GM21381 (cell line): Measurements from ENCODE around the gene OXER1.

Experiments
- ATAC-seq: cut with Tn5 transposase; IDR thresholded peaks from one replicate; pipeline ENCODE4 v1.9.1; 2021; ENCODE audit warnings: mild to moderate bottlenecking, moderate library complexity; ENCODE audit not compliant: unreplicated experiment

The OXER1 gene

DNA sequence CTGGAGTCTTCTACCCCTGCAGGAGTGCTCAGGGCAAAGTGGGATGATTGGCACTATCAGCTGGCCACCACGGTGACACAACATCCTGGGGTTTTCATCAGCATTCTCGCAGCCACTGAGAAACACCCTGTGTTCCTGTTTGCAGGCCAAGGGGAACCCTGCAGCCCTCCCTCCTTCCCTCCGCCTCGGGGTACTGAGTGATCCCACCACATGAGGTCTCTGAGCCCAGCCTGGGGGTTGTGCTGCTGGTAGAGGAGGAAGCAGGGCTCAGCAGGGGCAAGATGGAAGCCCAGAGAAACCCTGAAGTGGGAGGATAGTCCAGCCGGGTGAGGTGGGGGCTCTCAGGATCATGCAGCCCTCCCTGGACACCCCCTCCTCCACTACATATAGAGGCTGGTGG, at the start of gene OXER1:
OXER1 (minus strand) TSS at position 40 of the 400 bp plus-strand sequence. CDS start 73 bp downstream, outside the sequence.
- ATAC-seq = no peak

DNA sequence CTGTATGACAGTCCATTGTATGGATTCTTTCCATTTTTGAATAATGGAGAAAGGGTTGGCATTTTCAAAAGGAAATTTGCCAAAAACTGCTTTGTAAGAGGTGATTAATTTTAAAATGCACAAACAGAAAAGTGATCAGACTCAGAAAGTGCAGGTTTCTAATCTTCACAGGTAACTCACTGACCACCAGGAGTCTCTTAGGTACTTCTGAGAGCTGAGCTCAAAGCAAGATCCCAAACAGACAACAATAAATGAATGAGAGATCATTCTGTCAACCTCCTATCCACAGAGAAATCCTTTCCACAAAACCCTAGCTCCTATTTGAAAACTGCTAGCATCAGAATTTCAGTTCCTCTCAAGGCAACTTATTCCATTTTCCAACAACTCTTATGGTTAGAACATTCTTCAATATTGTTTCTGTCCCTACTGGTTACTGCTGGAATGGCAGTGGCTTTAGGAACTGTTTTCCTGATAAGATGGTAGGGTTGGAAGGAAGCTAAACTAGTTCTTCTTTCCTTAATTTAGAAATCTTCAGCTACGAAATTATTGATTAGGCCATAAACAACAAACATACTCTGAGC, 49.1 kb upstream of the OXER1 start:
- ATAC-seq = no peak

GRCh38 chr2:42810971-42811811, 47.3 kb upstream of the OXER1 start:
- ATAC-seq = peak; percentile 6

GRCh38 chr2:42810121-42810970, 46.4 kb upstream of the OXER1 start:
- peak; percentile 72 for ATAC-seq

DNA sequence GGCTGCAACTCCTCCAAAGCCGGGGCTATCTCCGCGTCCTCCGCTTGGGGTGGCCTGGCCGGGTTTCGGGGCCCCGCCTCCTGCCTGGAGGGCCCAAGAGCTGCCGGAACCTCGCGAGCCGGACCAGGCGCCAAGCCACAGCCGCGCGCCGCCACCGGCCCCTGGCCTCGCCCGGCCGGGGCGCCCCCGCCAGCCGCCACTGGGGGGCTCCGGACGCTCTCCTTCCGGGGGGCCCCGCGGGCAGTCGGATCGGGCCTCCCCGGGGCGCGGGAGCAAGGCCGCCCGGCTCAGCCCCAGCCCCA, 45.8 kb upstream of the OXER1 start:
- ATAC-seq = no peak

DNA sequence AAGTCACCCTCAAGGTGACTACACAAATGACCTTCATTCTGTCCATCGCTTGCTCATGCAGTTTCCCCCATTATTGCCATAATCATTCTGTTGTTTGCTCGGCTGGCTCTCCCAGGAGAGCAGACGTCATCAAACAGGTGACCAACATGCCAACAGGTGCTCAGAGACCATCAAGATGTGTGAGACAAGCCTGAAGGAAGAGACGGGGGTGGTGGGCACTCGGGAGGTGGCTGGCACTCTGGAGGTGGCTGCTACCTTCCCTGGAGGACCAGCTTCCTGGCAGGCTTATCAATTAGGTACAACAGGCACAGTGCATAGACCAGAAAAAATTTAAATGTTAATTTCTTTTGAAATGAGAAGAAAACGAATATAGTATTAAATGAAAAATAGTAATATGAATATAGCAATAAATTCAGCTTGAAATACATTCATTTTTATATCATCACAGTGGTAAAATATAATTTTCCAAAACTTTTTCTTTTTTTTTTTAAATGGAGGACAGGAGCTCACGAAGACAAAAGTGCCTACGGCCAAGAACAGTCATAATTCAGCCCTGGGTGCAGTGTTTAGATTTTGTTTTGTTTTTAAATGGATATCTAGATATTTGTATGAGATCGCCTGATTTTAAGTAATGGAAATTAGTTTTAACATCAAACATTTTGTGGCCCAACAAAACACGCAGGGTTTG, 45.3 kb upstream of the OXER1 start:
- ATAC-seq = no peak

GRCh38 chr2:42808301-42808700, 44.4 kb upstream of the OXER1 start:
- no peak for ATAC-seq

GRCh38 chr2:42806786-42807185, 42.9 kb upstream of the OXER1 start:
- ATAC-seq = no peak

- no peak for ATAC-seq
These were observed 41.0 kb upstream of the OXER1 start for GRCh38 chr2:42804891-42805290.

DNA sequence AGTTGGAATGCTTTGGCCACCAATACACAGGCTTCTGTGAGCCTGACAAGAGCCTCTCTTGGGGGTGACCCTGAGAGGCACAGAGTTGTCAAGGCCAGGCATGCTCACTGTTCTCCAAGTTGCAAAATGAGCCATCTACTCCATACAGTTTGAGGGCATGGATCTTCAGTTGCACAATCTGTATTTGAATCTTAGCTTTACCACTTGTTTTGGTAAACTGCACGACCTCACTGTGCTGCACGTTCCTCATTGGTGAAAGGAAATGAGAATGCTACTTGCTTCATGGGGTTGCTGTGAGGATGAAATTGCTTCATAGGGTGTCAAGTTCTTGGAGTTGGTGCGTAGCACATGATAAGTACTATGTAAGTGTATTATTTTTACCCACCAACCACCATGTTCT, 40.4 kb upstream of the OXER1 start:
- ATAC-seq = no peak

- no peak for ATAC-seq
These were observed 38.2 kb upstream of the OXER1 start for GRCh38 chr2:42802150-42802549.

GRCh38 chr2:42801381-42801780, 37.4 kb upstream of the OXER1 start:
- ATAC-seq = no peak

DNA sequence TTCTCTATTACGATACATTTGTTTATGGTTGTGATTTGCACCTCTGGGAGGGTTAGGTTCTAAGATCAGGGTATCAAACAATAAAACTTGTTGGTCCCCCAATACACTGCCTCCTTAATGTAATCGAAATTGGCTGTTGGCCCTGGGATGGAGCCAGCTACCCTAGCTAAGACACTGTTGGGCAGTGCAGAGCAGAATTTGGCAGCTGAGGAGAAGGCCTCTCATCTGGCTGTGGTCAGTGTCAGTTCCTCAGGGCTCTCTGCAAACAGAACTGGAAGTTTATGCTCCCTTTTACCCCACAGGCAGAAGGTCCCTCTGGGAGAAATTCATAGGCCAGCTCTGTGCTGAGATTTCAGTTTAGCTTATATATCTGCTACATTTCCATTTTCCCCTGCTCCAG, 37.0 kb upstream of the OXER1 start:
- ATAC-seq = no peak

GRCh38 chr2:42800461-42800962, 36.6 kb upstream of the OXER1 start:
- ATAC-seq = no peak

DNA sequence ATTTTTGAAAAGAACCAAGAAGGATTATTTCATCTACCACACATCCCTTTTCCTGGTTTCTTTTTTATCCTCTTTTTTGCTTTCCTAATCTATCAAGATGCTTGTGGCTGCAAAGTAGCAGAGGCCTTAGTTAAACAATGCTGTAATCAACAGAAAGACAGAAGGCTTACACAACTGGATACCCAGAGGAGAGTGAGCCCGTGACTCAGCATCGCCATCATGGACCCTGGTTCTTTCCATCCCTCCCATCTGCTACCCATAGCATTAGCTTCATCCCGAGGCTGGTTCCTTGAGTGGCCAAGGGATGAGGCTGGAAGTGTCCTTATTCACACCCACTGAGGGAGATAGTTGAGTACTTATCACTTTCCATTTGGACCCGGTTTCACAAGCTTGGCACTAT, 35.9 kb upstream of the OXER1 start:
- ATAC-seq = no peak

GRCh38 chr2:42797281-42797680, 33.3 kb upstream of the OXER1 start:
- no peak for ATAC-seq

- peak; percentile 31 for ATAC-seq
These were observed 32.7 kb upstream of the OXER1 start for GRCh38 chr2:42796427-42797248.

DNA sequence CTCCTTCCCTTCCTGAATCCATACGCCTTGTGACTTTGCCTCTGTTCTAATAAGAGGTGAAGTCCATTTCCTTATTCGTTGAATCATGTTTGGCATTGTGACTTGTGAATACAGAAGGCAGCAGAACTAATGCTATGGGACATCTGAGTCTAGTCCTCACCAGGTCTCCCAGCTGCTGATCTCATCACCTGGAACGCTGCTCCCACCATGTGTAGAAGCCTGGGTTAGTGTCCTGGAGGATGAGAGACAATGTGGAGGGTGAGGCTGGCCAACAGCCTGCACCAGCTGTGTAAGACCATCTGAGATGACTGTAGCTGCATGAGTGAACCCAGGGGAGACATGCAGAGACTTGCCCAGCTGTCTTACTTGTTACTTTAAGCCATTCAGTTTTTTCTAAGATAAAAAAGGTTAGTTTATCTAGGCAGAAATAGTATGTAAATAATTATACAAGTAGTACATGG, 31.9 kb upstream of the OXER1 start:
- ATAC-seq = no peak

DNA sequence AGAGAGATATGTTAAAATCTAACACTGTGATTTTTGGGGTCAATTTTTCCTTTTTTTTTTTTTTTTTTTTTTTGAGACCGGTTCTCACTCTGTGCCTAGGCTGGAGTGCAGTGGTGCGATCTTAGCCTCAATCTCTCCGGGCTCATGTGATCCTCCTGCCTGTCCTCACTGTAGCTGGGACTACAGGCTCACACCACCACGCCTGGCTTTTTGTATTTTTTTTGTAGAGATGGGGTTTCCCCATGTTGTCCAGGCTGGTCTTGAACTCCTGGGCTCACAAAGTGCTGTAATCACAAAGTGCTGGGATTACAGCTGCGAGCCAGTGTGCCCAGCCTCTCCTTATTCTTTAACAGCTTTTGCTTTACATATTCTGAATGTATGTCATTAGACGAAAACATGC, 31.3 kb upstream of the OXER1 start:
- no peak for ATAC-seq
